SKM-1 (cell line): Measurements from ENCODE around the gene PDE4D.

Experiments
- DNase-seq: peaks from one replicate; lab custom pipeline; 2025; ENCODE audit not compliant: unreplicated experiment; lab: John Stamatoyannopoulos, UW

The PDE4D gene

GRCh38 chr5:59099270-59099994, 794.1 kb downstream of the PDE4D start:
- DNase-seq, result no peak

- no peak for DNase-seq
These were observed 794.8 kb downstream of the PDE4D start for GRCh38 chr5:59098743-59099142.

GRCh38 chr5:59097712-59098111, 795.8 kb downstream of the PDE4D start:
- no peak for DNase-seq

- DNase-seq, result no peak
These were observed 796.4 kb downstream of the PDE4D start for GRCh38 chr5:59097116-59097515.

- no peak for DNase-seq
These were observed 798.0 kb downstream of the PDE4D start for GRCh38 chr5:59095480-59095879.

GRCh38 chr5:59094864-59095263, 798.7 kb downstream of the PDE4D start:
- no peak for DNase-seq

GRCh38 chr5:59093329-59093728, 800.2 kb downstream of the PDE4D start:
- DNase-seq, result no peak

- DNase-seq, result no peak
These were observed 800.8 kb downstream of the PDE4D start for GRCh38 chr5:59092758-59093157.

- no peak for DNase-seq
These were observed 801.6 kb downstream of the PDE4D start for GRCh38 chr5:59091965-59092364.

- DNase-seq, result no peak
These were observed 803.2 kb downstream of the PDE4D start for GRCh38 chr5:59090323-59090722.

- DNase-seq, result no peak
These were observed 803.8 kb downstream of the PDE4D start for GRCh38 chr5:59089767-59090166.

GRCh38 chr5:59088546-59088945, 805.0 kb downstream of the PDE4D start:
- no peak for DNase-seq

GRCh38 chr5:59086024-59086423, 807.5 kb downstream of the PDE4D start:
- DNase-seq, result no peak

GRCh38 chr5:59081693-59082092, 811.8 kb downstream of the PDE4D start:
- DNase-seq, result no peak

- DNase-seq, result no peak
These were observed 813.6 kb downstream of the PDE4D start for GRCh38 chr5:59079622-59080620.

- no peak for DNase-seq
These were observed 821.6 kb downstream of the PDE4D start for GRCh38 chr5:59071755-59072549.

- DNase-seq, result no peak
These were observed 824.0 kb downstream of the PDE4D start for GRCh38 chr5:59069438-59070079.

- no peak for DNase-seq
These were observed 825.4 kb downstream of the PDE4D start for GRCh38 chr5:59067956-59068656.

GRCh38 chr5:59066367-59067163, 827.0 kb downstream of the PDE4D start:
- DNase-seq, result no peak
